NT2/D1 (cell line): ENCODE measurements around the gene CRPPA.

Source experiments
- YY1 ChIP-seq: IDR thresholded peaks from 2 replicates; pipeline ENCODE4 v1.6.1; 2011; ENCODE audit not compliant: insufficient read length, insufficient read depth
- ZNF274 ChIP-seq: IDR thresholded peaks from 2 replicates; pipeline ENCODE4 v1.6.1; 2011; ENCODE audit warnings: mild to moderate bottlenecking, low read depth, low read length

- no peak for TF ChIP-seq YY1
- TF ChIP-seq ZNF274, result no peak
Measured at GRCh38 chr7:16419126-16419525, 2.2 kb downstream of the CRPPA start.
